ENCODE results near the gene IL17RC. TPM values are rescaled to one million over a fixed set of nuclear protein-coding genes. Genes with fewer than 3 reads are reported as not detected.
A peak's percentile ranks its signal among the peaks of the same experiment; 100 is the strongest.

IL17RC gene
- total and polyA plus RNA-seq, 4 donors = 20.5 to 39.8 (median 33.6) TPM

- ATAC-seq (ENCODE audit: insufficient read depth, low FRiP score) = peak; percentile 87
- peaks cover 0 to 23% (median 15%) of the 10 kb centered on the region in 4 donors for H3K36me3 ChIP-seq (ENCODE audit: control insufficient read depth in 4 of 4, insufficient read depth in 4 of 4, low read length in 4 of 4)
Observed at GRCh38 chr3:9976721-9977709, 60.1 kb downstream of the IL17RC start.

DNA sequence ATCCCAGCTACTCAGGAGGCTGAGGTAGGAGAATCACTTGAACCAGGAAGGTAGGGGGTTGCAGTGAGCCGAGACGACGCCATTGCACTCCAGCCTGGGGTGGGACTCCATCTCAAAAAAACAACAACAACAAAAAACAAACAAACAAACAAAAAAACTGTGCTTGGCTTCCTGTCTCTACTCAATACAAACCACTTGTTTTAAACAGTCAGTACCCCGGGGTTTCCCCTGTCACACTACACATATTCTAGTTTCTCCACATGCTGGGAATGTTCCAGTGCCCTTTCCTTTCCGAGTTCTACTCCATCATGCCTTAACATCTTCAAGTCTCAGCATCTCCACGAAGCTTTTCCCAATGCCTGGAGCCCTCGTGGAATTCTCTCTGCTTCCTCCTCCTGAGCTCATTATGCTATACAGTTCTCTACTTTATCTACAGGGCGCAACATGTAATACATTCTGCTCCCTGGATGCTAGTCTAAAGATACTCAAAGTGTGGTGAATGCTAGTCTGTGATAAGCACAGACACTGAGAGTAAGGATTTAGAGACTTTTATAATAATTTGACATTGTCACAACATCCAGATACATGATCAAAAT lies 61.9 kb downstream of the IL17RC start:
- Histone ChIP-seq H3K4me3 (no peak overlapping the region), H3K4me1 (ENCODE audit: control insufficient read depth in 5 of 5, insufficient read depth in 5 of 5, low read length in 5 of 5) (peaks cover 0 to 6% (median 0%) of the 10 kb centered on the region in 5 donors), H3K9ac (ENCODE audit: insufficient read depth in 1 of 2, low read length in 2 of 2) (no peak overlapping the region), H3K27me3 (ENCODE audit: control insufficient read depth in 3 of 3, insufficient read depth in 3 of 3, low read length in 2 of 3) (no peaks in the 10 kb centered on the region), H3K9me3 (ENCODE audit: control insufficient read depth in 4 of 4, insufficient read depth in 3 of 4, low read length in 3 of 4) (no peaks in the 10 kb centered on the region), H3K27ac (ENCODE audit: low read depth in 1 of 2, low read length in 1 of 2) (peak overlapping the region in 1 of 2 donors; percentile 33), H3K36me3 (ENCODE audit: control insufficient read depth in 4 of 4, insufficient read depth in 4 of 4, low read length in 4 of 4) (peaks cover 0 to 18% (median 7%) of the 10 kb centered on the region in 4 donors)
- 86 to 93% methylated on average over 8 of the region's 8 CpGs for WGBS, 2 donors
- DNase-seq (no peak), ATAC-seq (ENCODE audit: insufficient read depth, low FRiP score) (no peak)
- no peak for TF ChIP-seq CTCF (IDR thresholded peaks at IDR 0.05; ENCODE audit: control extremely low read depth, extremely low read depth)

More at GRCh38 chr3:9976721-9977709, 60.1 kb downstream of the IL17RC start:
- Histone ChIP-seq H3K4me3 (no peak overlapping the region), H3K27ac (ENCODE audit: low read depth in 1 of 2, low read length in 1 of 2) (peak overlapping the region; percentile 51 to 85), H3K9me3 (ENCODE audit: control insufficient read depth in 4 of 4, insufficient read depth in 3 of 4, low read length in 3 of 4) (no peaks in the 10 kb centered on the region), H3K4me1 (ENCODE audit: control insufficient read depth in 5 of 5, insufficient read depth in 5 of 5, low read length in 5 of 5) (peaks cover 0 to 6% (median 0%) of the 10 kb centered on the region in 5 donors), H3K27me3 (ENCODE audit: control insufficient read depth in 3 of 3, insufficient read depth in 3 of 3, low read length in 2 of 3) (no peaks in the 10 kb centered on the region), H3K9ac (ENCODE audit: insufficient read depth in 1 of 2, low read length in 2 of 2) (no peak overlapping the region)
- no peak for TF ChIP-seq CTCF (IDR thresholded peaks at IDR 0.05; ENCODE audit: control extremely low read depth, extremely low read depth)
- WGBS, 2 donors = 34 to 40% methylated on average over 7 of the region's 7 CpGs
- DNase-seq = no peak

GRCh38 chr3:9980251-9980650 lies 63.4 kb downstream of the IL17RC start:
- no peaks in the 10 kb centered on the region for H3K9me3 ChIP-seq (ENCODE audit: control insufficient read depth in 4 of 4, insufficient read depth in 3 of 4, low read length in 3 of 4)
- no peak overlapping the region for H3K27ac ChIP-seq (ENCODE audit: low read depth in 1 of 2, low read length in 1 of 2)
- DNase-seq (no peak), ATAC-seq (ENCODE audit: insufficient read depth, low FRiP score) (no peak)
- no peaks in the 10 kb centered on the region for H3K27me3 ChIP-seq (ENCODE audit: control insufficient read depth in 3 of 3, insufficient read depth in 3 of 3, low read length in 2 of 3)
- no peak overlapping the region for H3K9ac ChIP-seq (ENCODE audit: insufficient read depth in 1 of 2, low read length in 2 of 2)
- H3K36me3 ChIP-seq (ENCODE audit: control insufficient read depth in 4 of 4, insufficient read depth in 4 of 4, low read length in 4 of 4) = peaks cover 0 to 14% (median 4%) of the 10 kb centered on the region in 4 donors
- TF ChIP-seq CTCF (IDR thresholded peaks at IDR 0.05; ENCODE audit: control extremely low read depth, extremely low read depth) = no peak
- peaks cover 0 to 8% (median 2%) of the 10 kb centered on the region in 5 donors for H3K4me1 ChIP-seq (ENCODE audit: control insufficient read depth in 5 of 5, insufficient read depth in 5 of 5, low read length in 5 of 5)
- no peak overlapping the region for H3K4me3 ChIP-seq
- 98 to 100% methylated on average over 2 of the region's 2 CpGs for WGBS, 2 donors

Small RNA genes within 50 kb of the gene (small RNA-seq; reads per million reads assigned to genes)
- not detected for gene RNU6-882P (ENCODE audit: low replicate concordance)

Other genes with a start within 250 kb of the IL17RC start
- under 1 TPM in 1 of 2 donors, not detected in 1; 0.34 TPM for gene CPNE9, start 213.3 kb upstream of the IL17RC start, total RNA-seq
- under 1 TPM; 0.11 to 0.16 TPM for gene CPNE9, start 213.3 kb upstream of the IL17RC start, polyA plus RNA-seq
- 10 to 100 TPM; 18.4 to 26.4 TPM for gene BRPF1, start 185.4 kb upstream of the IL17RC start, total RNA-seq
- gene BRPF1, start 185.4 kb upstream of the IL17RC start, polyA plus RNA-seq = 10 to 100 TPM in 1 of 2 donors, 1 to 10 TPM in 1; 8.3 to 13.7 TPM
- gene OGG1, start 167.1 kb upstream of the IL17RC start, total RNA-seq = 10 to 100 TPM; 29.3 to 31.2 TPM
- gene OGG1, start 167.1 kb upstream of the IL17RC start, polyA plus RNA-seq = 10 to 100 TPM; 13.2 to 17.3 TPM
- 10 to 100 TPM; 21.7 to 35.0 TPM for gene CAMK1, start 147.2 kb upstream of the IL17RC start, total RNA-seq
- gene CAMK1, start 147.2 kb upstream of the IL17RC start, polyA plus RNA-seq = 10 to 100 TPM; 30.5 to 43.9 TPM
- 10 to 100 TPM; 48.7 to 62.3 TPM for gene TADA3, start 124.6 kb upstream of the IL17RC start, total RNA-seq
- gene TADA3, start 124.6 kb upstream of the IL17RC start, polyA plus RNA-seq = 10 to 100 TPM; 41.6 to 57.8 TPM
- gene ARPC4, start 124.0 kb upstream of the IL17RC start, total RNA-seq = 100 to 1,000 TPM in 1 of 2 donors, 10 to 100 TPM in 1; 74.9 to 174 TPM
- 100 to 1,000 TPM in 1 of 2 donors, 10 to 100 TPM in 1; 85.3 to 239 TPM for gene ARPC4, start 124.0 kb upstream of the IL17RC start, polyA plus RNA-seq
- 10 to 100 TPM; 40.7 to 82.3 TPM for gene TTLL3, start 106.8 kb upstream of the IL17RC start, total RNA-seq
- 10 to 100 TPM; 28.4 to 34.2 TPM for gene TTLL3, start 106.8 kb upstream of the IL17RC start, polyA plus RNA-seq
- 10 to 100 TPM; 16.3 to 34.9 TPM for gene RPUSD3, start 73.1 kb upstream of the IL17RC start, total RNA-seq
- gene RPUSD3, start 73.1 kb upstream of the IL17RC start, polyA plus RNA-seq = 10 to 100 TPM; 25.7 to 26.8 TPM
- not detected for gene CIDEC, start 36.8 kb upstream of the IL17RC start, total RNA-seq
- under 1 TPM in 1 of 2 donors, not detected in 1; 0.08 TPM for gene CIDEC, start 36.8 kb upstream of the IL17RC start, polyA plus RNA-seq
- gene JAGN1, start 26.5 kb upstream of the IL17RC start, total RNA-seq = 10 to 100 TPM; 20.7 to 28.7 TPM
- gene JAGN1, start 26.5 kb upstream of the IL17RC start, polyA plus RNA-seq = 10 to 100 TPM; 41.0 to 43.7 TPM
- 10 to 100 TPM; 11.3 to 22.9 TPM for gene IL17RE, start 14.2 kb upstream of the IL17RC start, total RNA-seq
- 10 to 100 TPM in 1 of 2 donors, 1 to 10 TPM in 1; 7.0 to 26.1 TPM for gene IL17RE, start 14.2 kb upstream of the IL17RC start, polyA plus RNA-seq
- 10 to 100 TPM; 37.7 to 60.1 TPM for gene CRELD1, start 16.7 kb downstream of the IL17RC start, total RNA-seq
- gene CRELD1, start 16.7 kb downstream of the IL17RC start, polyA plus RNA-seq = 10 to 100 TPM; 28.0 to 45.7 TPM
- gene PRRT3, start 35.3 kb downstream of the IL17RC start, total RNA-seq = 1 to 10 TPM; 2.1 to 5.2 TPM
- gene PRRT3, start 35.3 kb downstream of the IL17RC start, polyA plus RNA-seq = 1 to 10 TPM; 1.1 to 1.5 TPM
- 10 to 100 TPM; 64.2 to 82.5 TPM for gene EMC3, start 69.7 kb downstream of the IL17RC start, total RNA-seq
- 100 to 1,000 TPM in 1 of 2 donors, 10 to 100 TPM in 1; 51.9 to 116 TPM for gene EMC3, start 69.7 kb downstream of the IL17RC start, polyA plus RNA-seq
- 1 to 10 TPM; 5.8 to 8.6 TPM for gene FANCD2, start 109.3 kb downstream of the IL17RC start, total RNA-seq
- 1 to 10 TPM; 2.9 to 3.0 TPM for gene FANCD2, start 109.3 kb downstream of the IL17RC start, polyA plus RNA-seq
- not detected for gene FANCD2OS, start 191.2 kb downstream of the IL17RC start, total RNA-seq
- not detected for gene FANCD2OS, start 191.2 kb downstream of the IL17RC start, polyA plus RNA-seq
- gene BRK1, start 198.6 kb downstream of the IL17RC start, total RNA-seq = 100 to 1,000 TPM; 108 to 112 TPM
- 100 to 1,000 TPM; 136 to 184 TPM for gene BRK1, start 198.6 kb downstream of the IL17RC start, polyA plus RNA-seq
- gene VHL, start 224.7 kb downstream of the IL17RC start, total RNA-seq = 10 to 100 TPM; 31.0 to 66.2 TPM
- gene VHL, start 224.7 kb downstream of the IL17RC start, polyA plus RNA-seq = 10 to 100 TPM; 26.8 to 30.3 TPM
- 10 to 100 TPM in 1 of 2 donors, 1 to 10 TPM in 1; 6.8 to 13.2 TPM for gene IRAK2, start 247.8 kb downstream of the IL17RC start, total RNA-seq
- 10 to 100 TPM in 1 of 2 donors, 1 to 10 TPM in 1; 2.9 to 33.1 TPM for gene IRAK2, start 247.8 kb downstream of the IL17RC start, polyA plus RNA-seq

Data from lung (tissue), 13 donors.